Trophoblast cell (in vitro differentiated cells and primary cell): ENCODE measurements around the gene MTUS2.

Experiments
- DNase-seq, 2 donors: peaks; one replicate each; pipeline ENCODE4 v3.0.0-alpha.2; 2016
- H2AFZ ChIP-seq: 2 replicates; pipeline ENCODE4 v1.6.1; 2013; ENCODE audit warnings: low read length, moderate library complexity, mild to moderate bottlenecking; ENCODE audit not compliant: insufficient read depth, poor library complexity
- H2AK5ac ChIP-seq: 2 replicates; pipeline ENCODE4 v1.6.1; 2013; ENCODE audit warnings: mild to moderate bottlenecking, low read length
- H2BK120ac ChIP-seq: 2 replicates; pipeline ENCODE4 v1.6.1; 2013; ENCODE audit warnings: low read length, mild to moderate bottlenecking, moderate library complexity; ENCODE audit not compliant: insufficient read depth, poor library complexity
- H2BK12ac ChIP-seq: 2 replicates; pipeline ENCODE4 v1.6.1; 2013; ENCODE audit warnings: mild to moderate bottlenecking, low read length, moderate library complexity
- H2BK5ac ChIP-seq: 2 replicates; pipeline ENCODE4 v1.6.1; 2013; ENCODE audit warnings: low read length, low read depth, moderate library complexity, mild to moderate bottlenecking; ENCODE audit not compliant: poor library complexity
- H3K14ac ChIP-seq: 2 replicates; pipeline ENCODE4 v1.6.1; 2013; ENCODE audit warnings: mild to moderate bottlenecking, low read length
- H3K18ac ChIP-seq: 2 replicates; pipeline ENCODE4 v1.6.1; 2013; ENCODE audit warnings: mild to moderate bottlenecking, low read length
- H3K23ac ChIP-seq: 2 replicates; pipeline ENCODE4 v1.6.1; 2013; ENCODE audit warnings: low read length
- H3K27ac ChIP-seq: 2 replicates; pipeline ENCODE4 v1.5.1; 2013; ENCODE audit warnings: low read depth, mild to moderate bottlenecking, inconsistent platforms, low read length, moderate library complexity
- H3K27me3 ChIP-seq: 2 replicates; pipeline ENCODE4 v1.6.1; 2013; ENCODE audit warnings: inconsistent platforms, mild to moderate bottlenecking, low read length, moderate library complexity; ENCODE audit not compliant: insufficient read depth
- H3K36me3 ChIP-seq, 2 experiments: 1 replicate in 1 of 2; 2 replicates in 1 of 2; pipeline ENCODE4 v1.6.1; 2013; ENCODE audit warnings: low read length in 2 of 2, mild to moderate bottlenecking in 2 of 2, moderate library complexity in 1 of 2; ENCODE audit not compliant: insufficient read depth in 2 of 2, control insufficient read depth in 1 of 2
- H3K4ac ChIP-seq: 2 replicates; pipeline ENCODE4 v1.6.1; 2013; ENCODE audit warnings: low read depth, mild to moderate bottlenecking, low read length, moderate library complexity
- H3K4me1 ChIP-seq, 2 experiments: 1 replicate in 1 of 2; 2 replicates in 1 of 2; pipeline ENCODE4 v1.6.1; 2013; ENCODE audit warnings: low read length in 2 of 2, mild to moderate bottlenecking in 2 of 2, moderate library complexity in 1 of 2; ENCODE audit not compliant: insufficient read depth in 2 of 2, control insufficient read depth in 1 of 2
- H3K4me2 ChIP-seq: 2 replicates; pipeline ENCODE4 v1.6.1; 2013; ENCODE audit warnings: inconsistent platforms, mild to moderate bottlenecking, low read length, moderate library complexity
- H3K4me3 ChIP-seq: 2 replicates; pipeline ENCODE4 v1.5.1; 2013; ENCODE audit warnings: mild to moderate bottlenecking, low read depth, low read length, inconsistent platforms
- H3K79me1 ChIP-seq: one replicate; pipeline ENCODE4 v1.6.1; 2013; ENCODE audit warnings: low read length
- H3K79me2 ChIP-seq: 2 replicates; pipeline ENCODE4 v1.6.1; 2013; ENCODE audit warnings: low read length, mild to moderate bottlenecking; ENCODE audit not compliant: control insufficient read depth, insufficient read depth, poor library complexity
- H3K9ac ChIP-seq: 2 replicates; pipeline ENCODE4 v1.6.1; 2013; ENCODE audit warnings: mild to moderate bottlenecking, low read length
- H3K9me3 ChIP-seq: 2 replicates; pipeline ENCODE4 v1.6.1; 2013; ENCODE audit warnings: low read depth, mild to moderate bottlenecking, control low read depth, inconsistent platforms, low read length; ENCODE audit not compliant: insufficient read depth
- H4K12ac ChIP-seq: 2 replicates; pipeline ENCODE4 v1.6.1; 2013; ENCODE audit warnings: low read depth, mild to moderate bottlenecking, low read length, moderate library complexity
- H4K8ac ChIP-seq: 2 replicates; pipeline ENCODE4 v1.6.1; 2013; ENCODE audit warnings: low read depth, mild to moderate bottlenecking, low read length, moderate library complexity
- H4K91ac ChIP-seq: one replicate; pipeline ENCODE4 v1.6.1; 2013; ENCODE audit warnings: low read depth, mild to moderate bottlenecking, low read length, moderate library complexity
- WGBS: extraction: QIAGEN DNeasy Blood & Tissue Kit; methylation state at CpG from one replicate; pipeline ENCODE4 v1.1.7; 2013; ENCODE audit warnings: missing lambda C conversion rate; ENCODE audit not compliant: insufficient read length, insufficient coverage; ENCODE audit errors: extremely low coverage; 5-methylcytosine and 5-hydroxymethylcytosine counted together

Gene MTUS2

GRCh38 chr13:28864544-28864943 lies 44.4 kb downstream of the MTUS2 start:
- H2AFZ ChIP-seq: no peak overlapping the region
- no peak overlapping the region for H4K8ac ChIP-seq
- H3K9me3 ChIP-seq: peaks cover 2% of the 10 kb centered on the region
- no CpG with 5 or more reads among the region's 1 CpG for WGBS
- no peaks in the 10 kb centered on the region for H3K4me1 ChIP-seq
- no peak overlapping the region for H2BK12ac ChIP-seq
- H3K14ac ChIP-seq: no peak overlapping the region
- H3K4me3 ChIP-seq: no peak overlapping the region
- no peak overlapping the region for H2BK120ac ChIP-seq
- no peaks in the 10 kb centered on the region for H3K79me1 ChIP-seq
- H3K4me2 ChIP-seq: no peak overlapping the region
- no peak overlapping the region for H3K9ac ChIP-seq
- H3K27me3 ChIP-seq: no peaks in the 10 kb centered on the region
- H2BK5ac ChIP-seq: no peak overlapping the region
- no peak overlapping the region for H3K23ac ChIP-seq
- no peak for DNase-seq
- H3K36me3 ChIP-seq: no peaks in the 10 kb centered on the region
- no peak overlapping the region for H3K27ac ChIP-seq
- H2AK5ac ChIP-seq: no peak overlapping the region
- no peak overlapping the region for H3K4ac ChIP-seq
- no peak overlapping the region for H4K91ac ChIP-seq
- H3K79me2 ChIP-seq: no peaks in the 10 kb centered on the region
- no peak overlapping the region for H3K18ac ChIP-seq
- no peak overlapping the region for H4K12ac ChIP-seq

- WGBS: no CpG with 5 or more reads among the region's 5 CpGs
- Histone ChIP-seq H3K4me3 (no peak overlapping the region), H3K79me2 (no peaks in the 10 kb centered on the region), H2BK12ac (no peak overlapping the region), H3K4me2 (no peak overlapping the region), H2BK120ac (no peak overlapping the region), H4K91ac (no peak overlapping the region), H3K79me1 (no peaks in the 10 kb centered on the region), H3K9me3 (peaks cover 2% of the 10 kb centered on the region), H3K4me1 (no peaks in the 10 kb centered on the region), H2BK5ac (no peak overlapping the region), H2AK5ac (no peak overlapping the region), H4K12ac (no peak overlapping the region), H3K14ac (no peak overlapping the region), H3K27me3 (no peaks in the 10 kb centered on the region), H3K23ac (no peak overlapping the region), H2AFZ (no peak overlapping the region), H4K8ac (no peak overlapping the region), H3K4ac (no peak overlapping the region), H3K27ac (no peak overlapping the region), H3K18ac (no peak overlapping the region), H3K9ac (no peak overlapping the region), H3K36me3 (no peaks in the 10 kb centered on the region)
- no peak for DNase-seq
Measured at GRCh38 chr13:28865149-28865744, 45.1 kb downstream of the MTUS2 start.

- H3K79me2 ChIP-seq: no peaks in the 10 kb centered on the region
- H3K4me3 ChIP-seq: no peak overlapping the region
- H3K27me3 ChIP-seq: no peaks in the 10 kb centered on the region
- WGBS: no CpG with 5 or more reads among the region's 7 CpGs
- no peak overlapping the region for H3K9ac ChIP-seq
- no peaks in the 10 kb centered on the region for H3K79me1 ChIP-seq
- no peak overlapping the region for H2BK12ac ChIP-seq
- H3K4me1 ChIP-seq: no peaks in the 10 kb centered on the region
- no peak overlapping the region for H3K4ac ChIP-seq
- H3K4me2 ChIP-seq: no peak overlapping the region
- no peak overlapping the region for H2AK5ac ChIP-seq
- no peak overlapping the region for H3K27ac ChIP-seq
- H4K12ac ChIP-seq: no peak overlapping the region
- H2BK5ac ChIP-seq: no peak overlapping the region
- peaks cover 2% of the 10 kb centered on the region for H3K9me3 ChIP-seq
- no peak overlapping the region for H2AFZ ChIP-seq
- no peaks in the 10 kb centered on the region for H3K36me3 ChIP-seq
- H3K14ac ChIP-seq: no peak overlapping the region
- no peak for DNase-seq
- H3K23ac ChIP-seq: no peak overlapping the region
- no peak overlapping the region for H4K8ac ChIP-seq
- H4K91ac ChIP-seq: no peak overlapping the region
- no peak overlapping the region for H2BK120ac ChIP-seq
- no peak overlapping the region for H3K18ac ChIP-seq
Measured at GRCh38 chr13:28865951-28866350, 45.8 kb downstream of the MTUS2 start.

- H3K18ac ChIP-seq: no peak overlapping the region
- no peaks in the 10 kb centered on the region for H3K4me1 ChIP-seq
- no peak overlapping the region for H4K12ac ChIP-seq
- no peak overlapping the region for H2BK120ac ChIP-seq
- H3K79me2 ChIP-seq: no peaks in the 10 kb centered on the region
- H2BK12ac ChIP-seq: no peak overlapping the region
- H3K4me3 ChIP-seq: no peak overlapping the region
- DNase-seq: peak in 1 of 2 donors; percentile 27
- H3K4ac ChIP-seq: no peak overlapping the region
- no peak overlapping the region for H3K14ac ChIP-seq
- no CpG with 5 or more reads among the region's 1 CpG for WGBS
- no peak overlapping the region for H2AFZ ChIP-seq
- no peak overlapping the region for H4K91ac ChIP-seq
- H3K27me3 ChIP-seq: no peaks in the 10 kb centered on the region
- H3K9ac ChIP-seq: no peak overlapping the region
- no peak overlapping the region for H3K27ac ChIP-seq
- H3K23ac ChIP-seq: no peak overlapping the region
- H3K79me1 ChIP-seq: no peaks in the 10 kb centered on the region
- peaks cover 2% of the 10 kb centered on the region for H3K9me3 ChIP-seq
- no peak overlapping the region for H2BK5ac ChIP-seq
- no peak overlapping the region for H2AK5ac ChIP-seq
- no peaks in the 10 kb centered on the region for H3K36me3 ChIP-seq
- no peak overlapping the region for H3K4me2 ChIP-seq
- no peak overlapping the region for H4K8ac ChIP-seq
Measured at GRCh38 chr13:28866932-28867331, 46.8 kb downstream of the MTUS2 start.
